GM12874 (cell line): ENCODE results near the gene TKTL1.

Experiments
- TF ChIP-seq, protein P1 (sequence below): IDR thresholded peaks from 2 replicates; pipeline ENCODE4 v1.5.1; 2011; ENCODE audit warnings: low read depth, mild to moderate bottlenecking, control low read depth, low read length, moderate library complexity; ENCODE audit not compliant: insufficient read depth

Gene TKTL1

DNA sequence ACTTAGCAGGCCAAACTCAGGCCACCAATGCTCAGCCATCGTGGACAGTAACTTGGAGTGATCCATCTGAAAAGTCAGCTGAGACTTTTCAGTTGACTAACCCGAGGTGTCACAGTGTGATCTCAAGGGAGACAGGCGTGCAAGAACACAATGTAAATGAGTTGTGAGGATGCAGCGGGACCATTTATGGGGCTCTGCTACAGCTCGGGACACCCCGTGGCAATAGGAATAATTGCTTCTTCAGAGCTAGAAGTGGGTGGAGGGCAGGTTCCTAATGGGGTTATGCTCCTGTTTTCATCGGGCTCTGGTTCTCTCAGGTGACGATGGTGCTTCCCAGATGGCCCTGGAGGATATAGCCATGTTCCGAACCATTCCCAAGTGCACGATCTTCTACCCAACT is 27.3 kb downstream of the TKTL1 start:
- TF ChIP-seq, protein P1, sequence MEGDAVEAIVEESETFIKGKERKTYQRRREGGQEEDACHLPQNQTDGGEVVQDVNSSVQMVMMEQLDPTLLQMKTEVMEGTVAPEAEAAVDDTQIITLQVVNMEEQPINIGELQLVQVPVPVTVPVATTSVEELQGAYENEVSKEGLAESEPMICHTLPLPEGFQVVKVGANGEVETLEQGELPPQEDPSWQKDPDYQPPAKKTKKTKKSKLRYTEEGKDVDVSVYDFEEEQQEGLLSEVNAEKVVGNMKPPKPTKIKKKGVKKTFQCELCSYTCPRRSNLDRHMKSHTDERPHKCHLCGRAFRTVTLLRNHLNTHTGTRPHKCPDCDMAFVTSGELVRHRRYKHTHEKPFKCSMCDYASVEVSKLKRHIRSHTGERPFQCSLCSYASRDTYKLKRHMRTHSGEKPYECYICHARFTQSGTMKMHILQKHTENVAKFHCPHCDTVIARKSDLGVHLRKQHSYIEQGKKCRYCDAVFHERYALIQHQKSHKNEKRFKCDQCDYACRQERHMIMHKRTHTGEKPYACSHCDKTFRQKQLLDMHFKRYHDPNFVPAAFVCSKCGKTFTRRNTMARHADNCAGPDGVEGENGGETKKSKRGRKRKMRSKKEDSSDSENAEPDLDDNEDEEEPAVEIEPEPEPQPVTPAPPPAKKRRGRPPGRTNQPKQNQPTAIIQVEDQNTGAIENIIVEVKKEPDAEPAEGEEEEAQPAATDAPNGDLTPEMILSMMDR: 0 out of 2 replicates have a peak, but pooled peaks have one; percentile 1

DNA sequence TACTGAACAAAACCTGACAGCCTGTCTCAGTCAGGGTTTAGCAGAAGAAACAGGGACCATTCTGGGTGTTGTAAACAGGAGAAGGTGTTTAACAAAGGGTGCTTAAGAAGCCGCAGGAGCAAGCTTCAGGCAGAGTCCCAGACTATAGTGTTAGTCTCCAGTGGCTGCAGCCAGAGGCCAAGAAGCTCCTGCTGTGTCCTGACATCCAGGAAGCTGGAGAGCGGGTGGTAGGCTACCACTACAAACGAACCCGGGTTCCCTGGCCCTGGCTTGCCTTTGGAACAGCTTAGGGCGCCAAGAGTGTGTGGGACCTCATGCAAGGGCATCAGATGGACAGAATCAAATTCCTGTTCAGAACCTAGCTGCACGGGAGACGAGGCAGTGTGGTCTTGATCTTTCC is 27.9 kb downstream of the TKTL1 start:
- TF ChIP-seq, protein P1: no peak

DNA sequence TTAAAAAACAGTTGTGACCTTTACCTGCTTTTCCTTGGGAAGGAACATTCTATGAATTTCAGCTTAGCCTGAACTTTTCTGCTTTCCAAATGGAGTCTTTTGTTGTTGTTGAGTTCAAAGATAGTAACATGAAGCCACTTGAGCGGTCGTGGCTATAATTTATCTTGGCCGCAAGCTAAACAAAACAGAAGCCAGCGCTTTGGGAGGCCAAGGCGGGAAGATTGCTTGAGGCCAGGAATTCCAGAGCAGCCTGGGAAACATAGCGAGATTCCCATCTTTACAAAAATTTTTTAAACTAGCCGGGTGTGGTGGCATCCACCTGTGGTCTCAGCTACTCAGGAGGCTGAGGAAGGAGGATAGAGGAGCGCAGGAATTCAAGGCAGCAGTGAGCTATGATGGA is 29.9 kb downstream of the TKTL1 start:
- TF ChIP-seq, protein P1: no peak

DNA sequence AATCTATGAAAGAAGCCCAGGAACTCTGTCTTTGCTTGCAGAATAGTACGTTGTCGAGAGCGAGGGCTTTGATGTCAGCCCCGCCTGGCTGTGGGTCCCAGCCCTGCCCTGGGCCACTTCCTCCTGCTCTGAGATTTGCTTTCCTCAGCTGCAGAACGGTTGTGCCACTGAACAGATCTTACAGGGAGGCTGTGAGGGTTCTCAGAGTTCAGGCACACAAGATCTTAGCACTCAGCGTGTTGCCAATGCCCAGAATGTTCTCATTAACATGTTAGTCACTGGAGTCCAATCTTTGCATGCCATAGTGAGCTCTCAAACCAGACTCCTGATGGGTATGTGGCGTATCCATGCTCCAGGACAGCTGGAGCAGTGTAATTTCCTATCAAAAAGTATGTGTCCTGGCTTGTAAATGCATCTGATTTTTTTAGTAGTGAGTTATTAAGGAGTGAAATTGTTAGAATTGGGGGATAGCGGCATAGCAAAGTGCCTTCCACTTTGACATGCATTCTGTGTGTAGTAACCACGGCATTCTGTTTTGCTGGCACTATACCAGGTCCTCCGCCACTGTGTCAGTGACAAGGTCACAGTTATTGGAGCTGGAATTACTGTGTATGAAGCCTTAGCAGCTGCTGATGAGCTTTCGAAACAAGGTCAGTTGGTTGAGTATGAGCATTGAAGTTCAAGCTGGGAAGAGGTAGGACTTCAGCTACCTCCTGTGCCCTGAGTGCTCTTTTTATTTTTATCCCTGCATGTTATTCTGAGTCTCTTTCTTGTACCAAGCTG is 31.6 kb downstream of the TKTL1 start:
- TF ChIP-seq, protein P1: no peak

DNA sequence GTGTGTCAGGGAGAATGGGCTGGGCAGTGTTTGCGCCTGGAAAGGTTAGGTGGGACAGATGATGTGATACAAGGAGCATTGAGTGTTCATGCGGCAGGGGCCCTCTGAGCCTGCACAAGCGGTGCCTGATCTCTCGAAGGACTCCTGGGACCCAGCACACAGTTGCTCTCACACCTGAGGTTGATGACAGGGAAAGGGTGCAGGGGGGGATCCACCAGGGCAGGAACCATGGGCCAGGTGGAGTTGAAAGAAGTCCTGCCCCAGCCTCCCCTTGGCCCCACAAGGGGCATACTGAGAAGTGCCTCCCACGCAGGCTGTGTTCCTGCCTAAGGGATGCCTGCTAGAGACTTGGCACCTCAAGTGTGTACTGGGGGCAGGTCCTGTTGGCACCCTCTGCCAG is 33.1 kb downstream of the TKTL1 start:
- TF ChIP-seq, protein P1: no peak

DNA sequence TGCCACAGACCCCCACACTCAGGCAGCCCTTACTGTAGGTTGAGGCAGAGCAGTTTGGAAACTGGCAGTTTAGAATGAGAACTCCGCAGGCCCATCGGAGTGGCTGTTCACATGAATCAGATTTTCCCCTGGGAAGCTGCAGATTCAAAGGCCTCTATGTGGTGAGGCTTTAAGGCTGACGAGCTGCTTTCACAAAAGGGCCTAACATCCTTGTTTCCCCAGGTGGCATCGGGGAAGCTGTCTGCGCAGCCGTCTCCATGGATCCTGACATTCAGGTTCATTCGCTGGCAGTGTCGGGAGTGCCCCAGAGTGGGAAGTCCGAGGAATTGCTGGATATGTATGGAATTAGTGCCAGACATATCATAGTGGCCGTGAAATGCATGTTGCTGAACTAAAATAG is 33.7 kb downstream of the TKTL1 start:
- TF ChIP-seq, protein P1: no peak

DNA sequence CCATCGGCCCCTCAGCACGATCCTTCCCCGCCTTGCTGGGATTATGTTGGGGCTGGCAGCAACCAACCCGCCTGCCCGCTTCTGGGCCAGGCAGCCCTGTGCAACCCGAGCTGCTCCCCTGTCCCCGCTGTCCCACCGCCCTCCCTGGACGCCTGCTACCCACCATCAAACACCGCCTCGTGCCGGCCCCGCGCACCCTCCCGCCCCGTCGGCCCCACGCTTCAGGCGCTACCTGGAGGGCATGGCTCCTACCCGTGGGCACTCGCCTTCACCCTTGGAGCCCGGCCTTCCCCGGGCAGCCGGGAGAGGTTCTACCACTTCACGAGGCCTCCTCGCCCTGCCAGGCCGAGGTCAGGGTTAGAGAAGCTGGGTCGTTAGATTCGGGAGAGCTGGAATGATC is 37.0 kb downstream of the TKTL1 start:
- TF ChIP-seq, protein P1: no peak
